Measurements from ENCODE around the gene TICAM1.

Gene TICAM1

GRCh38 chr19:4768934-4769777, 62.4 kb downstream of the TICAM1 start:
- DNase-seq (ENCODE audit: low spot score): peak; percentile 86

Measured in germinal center (tissue), 1 donor.